Activated T-helper 1 cell treated with anti-CD3 and anti-CD28 coated beads, Interleukin-12 subunit alpha, Interleukin-12 subunit beta, Interleukin-2, Interleukin-4 antibody, amounts not matched to agents 30 ng/mL and 10 ng/mL and 1 ng/mL, durations not matched to agents 14 hours and 24 hours and 36 hours (primary cell): ENCODE data around the gene DCXR. TPM values are rescaled to one million over a fixed set of nuclear protein-coding genes. Genes with fewer than 3 reads are reported as not detected.

ENCODE experiments used
- DNase-seq: peaks from one replicate; pipeline ENCODE4 v3.0.0; 2021; ENCODE audit warnings: low spot score
- H3K27ac Mint-ChIP-seq: one replicate; pipeline ENCODE4 v1.8.0; 2021; ENCODE audit warnings: mild to moderate bottlenecking, mixed read lengths
- H3K27me3 Mint-ChIP-seq: one replicate; pipeline ENCODE4 v1.8.0; 2022; ENCODE audit warnings: mild to moderate bottlenecking, moderate library complexity, mixed read lengths; ENCODE audit not compliant: insufficient read depth
- H3K36me3 Mint-ChIP-seq: one replicate; pipeline ENCODE4 v1.8.0; 2021; ENCODE audit warnings: low read depth, mixed read lengths
- H3K4me1 Mint-ChIP-seq: one replicate; pipeline ENCODE4 v1.8.0; 2021; ENCODE audit warnings: low read depth, mixed read lengths
- H3K4me3 Mint-ChIP-seq: one replicate; pipeline ENCODE4 v1.8.0; 2021; ENCODE audit warnings: mild to moderate bottlenecking, moderate library complexity, mixed read lengths
- H3K9me3 Mint-ChIP-seq: one replicate; pipeline ENCODE4 v1.8.0; 2021; ENCODE audit warnings: mixed read lengths
- intact Hi-C: fragments of 100-400 bp; cut with micrococcal nuclease; formaldehyde crosslinking; loops from one replicate; pipeline ENCODE4 v1.15.1; 2024
- total RNA-seq: library from RNA; stranded (reverse); gene quantifications from 2 replicates; pipeline ENCODE4 v1.2.3, GENCODE V29; 2022

Gene DCXR
- total RNA-seq, 1 donor from 2014 or later = 125 TPM

DNA sequence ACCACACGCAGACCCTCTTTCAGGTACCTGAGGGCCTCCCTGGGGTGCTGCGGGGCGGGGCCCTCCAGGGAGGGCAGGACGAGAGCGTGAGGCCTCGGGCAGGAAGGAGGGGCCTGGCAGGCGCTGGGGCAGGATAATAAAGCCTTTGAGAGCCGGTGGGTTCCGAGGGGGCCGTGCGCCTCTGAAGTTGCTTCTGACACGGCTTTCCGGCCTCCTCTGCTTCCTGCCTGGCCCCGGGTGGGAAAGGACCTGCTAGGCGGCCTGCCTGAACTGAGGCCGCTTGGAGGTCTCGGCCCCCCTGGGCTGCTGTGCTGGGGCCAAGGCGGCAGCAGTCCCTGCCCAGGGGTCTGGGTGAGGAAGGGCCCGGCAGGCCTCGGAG is 25.2 kb downstream of the DCXR start:
- H3K4me3 Mint-ChIP-seq = no peak overlapping the region
- no peaks in the 10 kb centered on the region for H3K4me1 Mint-ChIP-seq
- no peaks in the 10 kb centered on the region for H3K9me3 Mint-ChIP-seq
- intact Hi-C loops = loop anchor here (1.0 kb wide), 1 partner anchor 37 kb away; no protein-coding TSS in a partner anchor
- no peaks in the 10 kb centered on the region for H3K27me3 Mint-ChIP-seq
- DNase-seq = no peak
- H3K36me3 Mint-ChIP-seq = no peaks in the 10 kb centered on the region
- H3K27ac Mint-ChIP-seq = no peak overlapping the region

DNA sequence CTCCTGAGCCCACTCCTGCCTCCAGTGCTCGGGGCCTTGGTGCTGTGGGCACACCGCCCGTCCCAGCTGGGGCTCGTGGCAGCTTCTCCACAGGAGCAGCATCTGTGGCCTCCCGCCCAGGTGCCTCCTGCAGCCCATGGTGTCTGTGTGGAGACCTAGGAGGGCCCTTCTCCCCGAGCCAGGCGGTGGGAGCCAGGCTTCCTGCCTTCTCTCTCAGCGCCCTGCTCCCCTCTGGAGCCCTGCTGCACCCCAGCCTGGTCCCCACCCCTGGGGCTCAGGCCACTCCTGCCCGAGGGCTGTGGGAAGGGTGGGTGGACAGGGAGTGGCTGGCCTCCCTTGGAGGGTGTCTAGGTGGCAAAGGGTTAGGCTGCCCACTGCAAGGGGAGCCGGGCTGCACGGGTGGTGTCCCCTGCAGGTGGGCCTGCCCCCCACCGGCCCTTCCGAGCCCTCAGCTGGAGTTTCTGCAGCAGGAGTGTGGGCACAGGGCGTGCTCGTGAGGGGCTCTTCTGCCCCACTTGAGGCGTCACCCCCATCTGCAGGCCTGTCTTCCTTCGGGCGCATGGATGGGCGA is 25.8 kb downstream of the DCXR start:
- H3K9me3 Mint-ChIP-seq = no peaks in the 10 kb centered on the region
- no peaks in the 10 kb centered on the region for H3K36me3 Mint-ChIP-seq
- H3K4me1 Mint-ChIP-seq = no peaks in the 10 kb centered on the region
- no peak for DNase-seq
- no peaks in the 10 kb centered on the region for H3K27me3 Mint-ChIP-seq
- intact Hi-C loops = loop anchor here (1.0 kb wide), 1 partner anchor 36 kb away; no protein-coding TSS in a partner anchor
- no peak overlapping the region for H3K27ac Mint-ChIP-seq
- no peak overlapping the region for H3K4me3 Mint-ChIP-seq

DNA sequence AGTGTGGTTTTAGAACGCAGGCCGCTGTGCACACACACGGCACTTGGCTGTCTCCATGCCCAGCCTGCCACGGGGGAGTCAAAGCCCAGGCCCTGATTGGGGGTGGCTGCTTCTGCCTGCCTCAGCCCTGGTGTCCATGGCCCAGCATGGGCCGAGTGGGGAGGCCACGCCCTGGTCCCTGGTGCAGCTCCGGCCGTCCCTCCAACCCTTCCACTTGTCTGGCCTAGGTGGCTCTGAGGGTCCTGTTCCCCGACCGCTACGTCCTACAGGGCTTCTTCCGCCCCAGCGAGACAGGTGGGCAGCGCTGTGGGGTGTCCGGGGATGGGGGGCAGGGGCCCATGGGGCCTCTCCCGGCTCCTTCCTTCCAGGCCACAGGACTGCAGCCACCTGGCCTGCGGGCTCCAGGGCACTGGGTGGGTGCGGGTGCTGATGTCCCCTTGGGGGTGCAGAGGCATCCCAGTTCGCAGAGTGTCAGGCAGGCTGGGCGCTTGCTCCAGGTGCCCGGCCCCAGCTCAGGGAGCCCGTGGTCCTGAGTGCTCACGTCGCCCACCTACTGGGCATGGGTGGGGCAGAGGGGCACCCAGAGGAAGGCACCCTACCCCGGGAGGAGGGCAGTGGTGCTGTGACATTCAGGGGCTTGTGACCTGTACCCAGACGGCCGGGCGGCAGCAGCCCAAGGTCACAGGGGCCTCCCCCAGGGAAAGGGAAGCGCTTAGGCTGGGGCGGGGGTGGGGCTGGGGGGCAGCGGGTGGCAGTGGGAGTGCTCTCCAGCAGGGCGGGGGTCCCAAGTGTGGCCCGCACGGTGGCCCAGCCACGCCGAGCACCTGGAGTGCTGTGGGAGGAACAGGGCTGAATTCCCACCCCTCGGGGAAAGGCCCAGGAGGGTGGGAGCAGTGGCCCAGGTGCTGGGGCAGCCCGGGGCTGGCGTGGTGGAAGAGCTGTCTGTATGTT is 26.6 kb downstream of the DCXR start:
- Mint-ChIP-seq H3K27me3 (no peaks in the 10 kb centered on the region), H3K36me3 (no peaks in the 10 kb centered on the region), H3K4me1 (no peaks in the 10 kb centered on the region), H3K4me3 (no peak overlapping the region), H3K27ac (no peak overlapping the region), H3K9me3 (no peaks in the 10 kb centered on the region)
- intact Hi-C loops = no loop called here
- no peak for DNase-seq

DNA sequence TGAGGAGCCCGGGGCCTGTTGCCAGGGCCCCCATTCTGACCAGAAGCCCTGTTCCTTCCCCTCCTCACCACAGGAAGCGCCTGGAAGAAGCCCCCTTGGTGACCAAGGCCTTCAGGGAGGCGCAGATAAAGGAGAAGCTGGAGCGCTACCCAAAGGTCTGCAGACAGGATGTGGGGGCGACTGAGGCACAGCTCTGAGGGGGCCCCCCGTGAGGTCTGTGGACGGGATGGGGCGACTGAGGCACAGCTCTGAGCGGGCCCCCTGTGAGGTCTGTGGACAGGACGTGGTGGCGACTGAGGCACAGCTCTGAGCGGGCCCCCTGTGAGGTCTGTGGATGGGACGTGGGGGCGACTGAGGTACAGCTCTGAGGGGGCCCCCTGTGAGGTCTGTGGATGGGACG is 28.1 kb downstream of the DCXR start:
- DNase-seq = no peak
- H3K27ac Mint-ChIP-seq = no peak overlapping the region
- H3K4me3 Mint-ChIP-seq = no peak overlapping the region
- H3K9me3 Mint-ChIP-seq = no peaks in the 10 kb centered on the region
- no peaks in the 10 kb centered on the region for H3K4me1 Mint-ChIP-seq
- H3K27me3 Mint-ChIP-seq = no peaks in the 10 kb centered on the region
- intact Hi-C loops = no loop called here
- H3K36me3 Mint-ChIP-seq = no peaks in the 10 kb centered on the region

DNA sequence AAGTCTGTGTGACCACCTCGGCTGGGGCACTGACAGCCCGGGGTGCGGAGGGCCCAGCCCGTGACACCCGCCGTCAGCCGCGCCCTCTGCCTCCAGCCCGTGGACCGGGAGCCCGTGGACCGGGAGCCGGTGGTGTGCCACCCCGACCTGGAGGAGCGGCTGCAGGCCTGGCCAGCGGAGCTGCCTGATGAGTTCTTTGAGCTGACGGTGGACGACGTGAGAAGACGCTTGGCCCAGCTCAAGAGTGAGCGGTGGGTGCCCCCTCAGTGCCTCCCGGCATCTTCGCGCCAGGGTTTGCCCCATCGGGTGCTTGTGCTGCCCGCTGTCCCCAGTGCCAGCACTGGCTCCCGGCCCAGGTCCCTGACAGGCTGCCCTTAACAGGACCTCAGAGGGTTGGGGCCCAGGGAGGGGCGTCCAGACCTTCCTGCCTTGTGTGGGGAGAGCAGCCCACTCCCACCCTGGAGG is 28.5 kb downstream of the DCXR start:
- DNase-seq = no peak
- Mint-ChIP-seq H3K27ac (no peak overlapping the region), H3K36me3 (no peaks in the 10 kb centered on the region), H3K4me3 (no peak overlapping the region), H3K4me1 (no peaks in the 10 kb centered on the region), H3K9me3 (no peaks in the 10 kb centered on the region), H3K27me3 (no peaks in the 10 kb centered on the region)
- intact Hi-C loops = no loop called here

DNA sequence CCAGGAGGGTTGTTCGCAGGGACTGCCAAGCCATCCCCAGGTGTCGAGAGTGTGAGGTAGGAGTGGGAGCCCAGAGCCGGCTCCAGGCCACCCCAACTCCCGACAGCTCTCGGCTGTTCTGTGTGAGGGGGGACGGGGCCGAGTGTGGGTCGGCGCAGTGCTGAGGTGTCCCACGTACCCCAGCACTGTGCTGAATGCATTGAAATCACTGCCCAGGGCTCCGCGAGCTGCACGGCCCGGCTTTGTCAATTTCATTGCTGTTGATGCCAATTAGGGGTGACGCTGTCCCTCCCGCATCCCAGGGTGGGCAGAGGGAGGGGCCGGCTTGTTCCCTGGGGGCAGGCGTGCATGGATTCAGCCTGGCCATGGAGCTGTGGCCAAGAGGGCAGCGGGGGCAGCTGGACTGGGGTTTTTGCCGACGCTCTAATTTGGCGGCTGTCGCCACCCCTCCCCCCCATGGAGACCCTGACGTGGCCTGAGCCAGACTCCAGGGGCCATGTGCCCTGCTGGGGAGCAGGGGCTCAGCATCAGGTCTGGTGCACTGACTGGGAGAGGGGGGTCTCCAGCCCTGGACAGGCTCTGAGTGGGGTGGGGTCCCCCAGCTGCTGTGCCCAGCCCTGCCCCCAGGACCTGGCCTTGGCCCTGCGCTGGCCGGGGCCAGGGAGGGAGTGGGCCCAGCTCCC is 29.1 kb downstream of the DCXR start:
- no peak overlapping the region for H3K27ac Mint-ChIP-seq
- no peaks in the 10 kb centered on the region for H3K4me1 Mint-ChIP-seq
- H3K9me3 Mint-ChIP-seq = no peaks in the 10 kb centered on the region
- intact Hi-C loops = no loop called here
- H3K27me3 Mint-ChIP-seq = no peaks in the 10 kb centered on the region
- no peaks in the 10 kb centered on the region for H3K36me3 Mint-ChIP-seq
- H3K4me3 Mint-ChIP-seq = no peak overlapping the region
- DNase-seq = no peak

DNA sequence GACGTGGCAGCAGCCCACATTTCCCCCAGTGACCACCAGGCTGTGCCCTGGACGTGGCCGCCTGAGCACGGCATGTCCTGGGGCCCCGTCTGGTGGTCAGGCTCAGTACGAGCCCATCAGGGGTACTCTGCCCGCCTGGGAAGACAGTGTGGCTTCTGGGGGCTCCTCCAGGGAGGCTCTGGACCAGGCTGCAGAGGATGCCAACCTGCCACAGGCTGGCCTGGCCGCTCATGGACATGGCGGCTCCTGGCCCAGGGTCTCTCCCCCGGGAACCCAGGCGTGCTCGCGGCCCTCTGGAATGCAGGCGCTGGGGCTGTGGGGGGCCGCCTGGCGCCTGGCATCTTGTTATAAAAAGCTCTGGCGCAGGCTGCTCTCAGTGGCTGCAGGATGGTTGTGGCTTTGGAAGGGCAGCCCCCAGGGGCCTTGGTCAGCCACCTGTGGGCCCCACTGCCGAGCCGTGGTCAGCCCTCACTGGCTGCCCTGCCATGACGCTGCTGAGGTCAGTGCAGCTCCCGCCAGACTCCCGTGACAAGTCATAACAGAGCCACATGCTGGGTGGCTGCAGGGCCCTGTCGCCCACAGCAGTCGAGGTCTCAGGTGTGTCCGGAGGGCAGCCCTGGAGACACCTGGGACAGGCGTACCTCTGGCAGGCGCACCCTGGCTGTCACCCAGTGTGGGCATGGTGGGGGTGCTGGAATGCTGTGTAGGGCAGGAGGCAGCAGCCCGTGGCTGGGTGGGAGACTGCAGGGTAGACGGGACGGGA is 29.8 kb downstream of the DCXR start:
- DNase-seq = no peak
- H3K27ac Mint-ChIP-seq = no peak overlapping the region
- no peaks in the 10 kb centered on the region for H3K4me1 Mint-ChIP-seq
- no peaks in the 10 kb centered on the region for H3K27me3 Mint-ChIP-seq
- no peaks in the 10 kb centered on the region for H3K9me3 Mint-ChIP-seq
- intact Hi-C loops = no loop called here
- H3K4me3 Mint-ChIP-seq = no peak overlapping the region
- H3K36me3 Mint-ChIP-seq = no peaks in the 10 kb centered on the region

DNA sequence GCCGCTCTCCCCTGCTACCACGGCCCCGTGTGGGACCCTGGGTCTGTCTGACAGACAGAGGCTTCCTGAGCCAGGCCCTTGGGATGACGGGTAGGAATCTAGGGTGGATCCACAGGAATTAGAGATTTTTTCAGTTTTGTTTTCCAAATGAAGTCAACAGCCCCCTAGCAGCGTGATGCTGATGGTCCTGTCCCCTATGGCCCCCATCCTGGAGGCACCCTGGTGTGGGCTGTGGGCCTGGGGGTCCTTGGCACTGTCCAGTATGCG is 30.3 kb downstream of the DCXR start:
- no peaks in the 10 kb centered on the region for H3K9me3 Mint-ChIP-seq
- no peaks in the 10 kb centered on the region for H3K27me3 Mint-ChIP-seq
- no peaks in the 10 kb centered on the region for H3K4me1 Mint-ChIP-seq
- no peaks in the 10 kb centered on the region for H3K36me3 Mint-ChIP-seq
- H3K4me3 Mint-ChIP-seq = no peak overlapping the region
- no peak overlapping the region for H3K27ac Mint-ChIP-seq
- no peak for DNase-seq
- intact Hi-C loops = no loop called here

DNA sequence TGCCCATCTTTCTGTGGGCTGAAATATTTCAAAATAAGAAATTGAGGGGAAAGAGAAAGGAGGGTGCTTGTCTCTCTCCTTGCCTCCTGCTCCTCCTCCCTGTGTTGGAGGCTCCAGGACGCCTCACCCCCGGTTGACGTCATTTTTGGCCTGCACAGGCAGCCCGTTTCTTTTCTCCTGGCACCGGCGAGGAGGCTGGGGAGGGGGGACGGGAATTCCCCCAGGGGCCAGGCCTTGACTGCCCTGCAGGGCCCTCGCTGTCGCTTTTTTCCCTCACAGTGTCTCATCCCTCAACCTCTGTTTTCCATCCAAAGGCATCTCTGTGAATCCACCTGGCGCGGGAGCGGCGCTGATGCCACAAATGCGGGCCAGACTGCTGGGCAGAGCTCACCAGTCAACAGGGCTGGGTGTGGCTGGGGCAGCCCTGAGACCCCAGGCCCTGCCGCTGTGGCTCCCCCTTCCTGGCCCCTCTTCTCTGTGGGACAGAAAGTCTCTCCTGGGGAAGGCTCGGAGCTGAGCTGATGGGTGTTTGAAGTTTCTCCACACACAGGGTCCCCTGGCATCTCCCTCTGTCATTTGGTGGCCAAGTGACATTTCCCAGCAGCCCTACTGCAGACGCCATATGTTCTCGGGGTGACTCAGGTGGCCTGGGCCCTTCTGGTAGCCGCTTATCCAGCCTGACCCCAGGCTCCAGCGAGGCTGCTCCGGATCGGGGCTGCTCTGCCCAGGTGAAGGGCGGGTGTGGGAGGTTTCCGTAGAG is 30.8 kb downstream of the DCXR start:
- Mint-ChIP-seq H3K4me3 (no peak overlapping the region), H3K27me3 (no peaks in the 10 kb centered on the region), H3K36me3 (no peaks in the 10 kb centered on the region), H3K27ac (no peak overlapping the region), H3K4me1 (no peaks in the 10 kb centered on the region), H3K9me3 (no peaks in the 10 kb centered on the region)
- no peak for DNase-seq
- intact Hi-C loops = no loop called here

DNA sequence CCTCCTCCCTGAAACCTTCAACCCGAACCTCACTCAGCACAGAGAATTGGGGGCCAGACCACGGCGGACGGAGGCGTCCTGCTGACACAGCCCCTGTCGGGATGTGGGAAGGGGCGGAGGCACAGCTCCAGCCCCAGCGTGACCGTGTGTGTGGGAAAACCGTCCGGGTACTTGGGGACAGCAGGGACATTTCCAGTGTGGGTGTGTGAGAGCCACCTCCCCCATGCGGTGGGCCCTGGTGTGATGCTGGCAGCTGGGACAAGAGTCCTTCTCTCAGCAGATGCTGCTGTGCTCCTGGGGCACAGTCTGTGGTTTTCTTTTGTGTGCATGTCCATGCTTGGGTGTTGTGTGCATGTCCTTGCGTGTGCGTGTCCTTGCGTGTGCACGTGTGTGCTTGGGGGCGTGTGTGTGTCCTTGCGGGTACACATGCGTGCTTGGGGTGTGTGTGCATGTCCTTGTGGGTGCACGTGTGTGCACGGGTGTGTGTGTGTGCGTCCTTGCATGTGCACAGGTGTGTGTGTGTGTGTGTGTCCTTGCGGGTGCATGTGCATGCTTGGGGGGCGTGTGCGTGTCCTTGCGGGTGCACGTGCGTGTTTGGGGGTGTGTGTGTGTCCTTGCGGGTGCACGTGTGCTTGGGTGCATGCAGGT is 31.7 kb downstream of the DCXR start:
- no peak for DNase-seq
- Mint-ChIP-seq H3K4me1 (no peaks in the 10 kb centered on the region), H3K27ac (no peak overlapping the region), H3K36me3 (no peaks in the 10 kb centered on the region), H3K27me3 (no peaks in the 10 kb centered on the region), H3K9me3 (no peaks in the 10 kb centered on the region), H3K4me3 (no peak overlapping the region)
- intact Hi-C loops = no loop called here

DNA sequence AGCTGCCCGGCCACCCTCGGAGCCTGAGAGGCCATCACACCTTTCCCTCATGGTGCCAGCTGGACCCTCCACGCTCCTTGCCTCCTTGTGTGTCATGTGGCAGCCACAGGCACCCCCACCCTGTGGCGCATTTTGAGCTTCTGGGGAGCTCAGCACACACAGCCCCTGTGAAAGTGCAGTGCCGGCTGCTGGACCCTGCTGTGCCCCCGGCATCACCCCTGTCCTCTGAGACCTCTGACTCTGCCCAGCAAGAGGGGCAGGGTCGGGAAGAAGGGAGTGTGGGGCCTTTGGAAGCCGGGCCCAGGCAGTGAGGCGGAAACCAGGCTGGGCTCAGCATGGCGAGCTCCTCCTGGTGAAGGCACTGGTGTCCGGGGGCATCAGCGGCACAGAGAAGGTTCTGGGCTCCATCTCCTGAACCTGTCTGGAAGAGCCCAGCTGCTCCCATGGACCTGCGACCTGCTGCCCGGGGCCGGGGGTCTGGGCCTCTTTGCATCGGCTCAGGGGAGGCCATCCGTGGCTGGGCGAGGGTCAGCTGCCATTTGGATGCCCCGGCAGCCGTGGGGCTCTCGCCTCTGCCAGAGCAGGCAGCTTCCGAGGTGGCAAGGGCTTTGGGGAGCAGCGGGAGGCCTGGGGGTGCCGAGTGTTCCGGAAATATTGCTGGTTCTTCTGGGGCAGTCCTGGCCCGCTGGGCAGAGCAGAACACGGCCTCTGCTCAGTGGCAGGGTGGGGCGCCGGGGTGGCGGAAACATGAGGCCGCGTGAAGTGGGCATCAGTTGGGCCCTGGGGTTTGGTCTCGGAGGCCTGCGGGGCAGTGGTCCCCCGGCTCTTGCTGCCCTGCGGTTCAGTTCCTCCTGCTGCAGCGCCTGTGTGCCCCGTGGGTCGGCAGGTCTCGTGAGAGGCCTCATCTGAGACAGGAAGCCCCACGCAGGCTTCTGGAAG is 32.7 kb downstream of the DCXR start:
- no peak overlapping the region for H3K27ac Mint-ChIP-seq
- DNase-seq = no peak
- no peak overlapping the region for H3K4me3 Mint-ChIP-seq
- H3K4me1 Mint-ChIP-seq = no peaks in the 10 kb centered on the region
- intact Hi-C loops = no loop called here
- no peaks in the 10 kb centered on the region for H3K36me3 Mint-ChIP-seq
- H3K27me3 Mint-ChIP-seq = no peaks in the 10 kb centered on the region
- no peaks in the 10 kb centered on the region for H3K9me3 Mint-ChIP-seq
